ENCODE measurements around the gene GAB2. TPM values are rescaled to one million over a fixed set of nuclear protein-coding genes. Genes with fewer than 3 reads are reported as not detected.

Gene GAB2
- polyA plus RNA-seq, 1 experiment = 8.7 TPM

GRCh38 chr11:78205256-78205655, 212.4 kb downstream of the GAB2 start:
- DNase-seq (ENCODE audit: low read depth, low spot score) = no peak
- TF ChIP-seq CTCF (IDR thresholded peaks at IDR 0.05; ENCODE audit: low read depth, low read length) = no peak
- POLR2A ChIA-PET = no interaction called here
- CTCF ChIA-PET = no interaction called here
- Histone ChIP-seq H3K27ac (ENCODE audit: low read depth, low read length) (no peak overlapping the region), H3K27me3 (ENCODE audit: control insufficient read depth, insufficient read depth, low read length) (no peaks in the 10 kb centered on the region), H3K9me3 (ENCODE audit: control insufficient read depth, insufficient read depth, low read length) (no peaks in the 10 kb centered on the region; the same call in 1 of the 2 replicates), H3K4me3 (ENCODE audit: low read depth, low read length) (no peak overlapping the region)

GRCh38 chr11:78203184-78203583, 214.4 kb downstream of the GAB2 start:
- no peak for DNase-seq (ENCODE audit: low read depth, low spot score)
- no peak overlapping the region for H3K27ac ChIP-seq (ENCODE audit: low read depth, low read length)
- CTCF ChIA-PET = no interaction called here
- no peaks in the 10 kb centered on the region for H3K27me3 ChIP-seq (ENCODE audit: control insufficient read depth, insufficient read depth, low read length)
- POLR2A ChIA-PET = no interaction called here
- no peak overlapping the region for H3K4me3 ChIP-seq (ENCODE audit: low read depth, low read length)
- H3K9me3 ChIP-seq (ENCODE audit: control insufficient read depth, insufficient read depth, low read length) = no peaks in the 10 kb centered on the region
- no peak for TF ChIP-seq CTCF (IDR thresholded peaks at IDR 0.05; ENCODE audit: low read depth, low read length)

- POLR2A ChIA-PET = no interaction called here
- no peaks in the 10 kb centered on the region for H3K27me3 ChIP-seq (ENCODE audit: control insufficient read depth, insufficient read depth, low read length)
- no peak overlapping the region for H3K4me3 ChIP-seq (ENCODE audit: low read depth, low read length)
- no peak for TF ChIP-seq CTCF (IDR thresholded peaks at IDR 0.05; ENCODE audit: low read depth, low read length)
- no peak for DNase-seq (ENCODE audit: low read depth, low spot score)
- no peaks in the 10 kb centered on the region for H3K9me3 ChIP-seq (ENCODE audit: control insufficient read depth, insufficient read depth, low read length)
- CTCF ChIA-PET = no interaction called here
- H3K27ac ChIP-seq (ENCODE audit: low read depth, low read length) = no peak overlapping the region
These were observed 214.9 kb downstream of the GAB2 start for GRCh38 chr11:78202733-78203167.

- no peak for TF ChIP-seq CTCF (IDR thresholded peaks at IDR 0.05; ENCODE audit: low read depth, low read length)
- no peak for DNase-seq (ENCODE audit: low read depth, low spot score)
- Histone ChIP-seq H3K27ac (ENCODE audit: low read depth, low read length) (no peak overlapping the region), H3K27me3 (ENCODE audit: control insufficient read depth, insufficient read depth, low read length) (no peaks in the 10 kb centered on the region), H3K9me3 (ENCODE audit: control insufficient read depth, insufficient read depth, low read length) (no peaks in the 10 kb centered on the region), H3K4me3 (ENCODE audit: low read depth, low read length) (no peak overlapping the region)
- CTCF ChIA-PET = no interaction called here
- POLR2A ChIA-PET = no interaction called here
These were observed 216.4 kb downstream of the GAB2 start for GRCh38 chr11:78201096-78201818.

- DNase-seq (ENCODE audit: low read depth, low spot score) = no peak
- no peak overlapping the region for H3K4me3 ChIP-seq (ENCODE audit: low read depth, low read length)
- CTCF ChIA-PET = no interaction called here
- no peak overlapping the region for H3K27ac ChIP-seq (ENCODE audit: low read depth, low read length)
- POLR2A ChIA-PET = no interaction called here
- no peaks in the 10 kb centered on the region for H3K9me3 ChIP-seq (ENCODE audit: control insufficient read depth, insufficient read depth, low read length)
- no peak for TF ChIP-seq CTCF (IDR thresholded peaks at IDR 0.05; ENCODE audit: low read depth, low read length)
- no peaks in the 10 kb centered on the region for H3K27me3 ChIP-seq (ENCODE audit: control insufficient read depth, insufficient read depth, low read length)
These were observed 217.1 kb downstream of the GAB2 start for GRCh38 chr11:78200553-78200952.

Data from AG04450 (cell line).